ENCODE measurements around the gene CPN1.

Gene CPN1

GRCh38 chr10:99994801-99995200 is 86.9 kb downstream of the CPN1 start:
- no peak for DNase-seq

- peak; percentile 88 for DNase-seq
Observed at GRCh38 chr10:99993701-99994689, 87.7 kb downstream of the CPN1 start.

Measured in hematopoietic multipotent progenitor cell treated with erythropoietin and hydrocortisone succinate and interleukin-3 and kit ligand, for 8 days (in vitro differentiated cells).